Measurements from ENCODE around the gene CEMIP2.
"Not testable (repeated sequence)": the region's sequence is repeated elsewhere in the genome, so short reads cannot be mapped to it uniquely, and the experiment has no call there.

Gene CEMIP2

GRCh38 chr9:71675105-71675856 lies 93.0 kb downstream of the CEMIP2 start:
- no peak for DNase-seq

GRCh38 chr9:71672573-71672972 lies 95.7 kb downstream of the CEMIP2 start:
- no peak for DNase-seq

GRCh38 chr9:71671289-71671688 lies 97.0 kb downstream of the CEMIP2 start:
- DNase-seq, result no peak

- DNase-seq, result no peak
Observed at GRCh38 chr9:71670121-71670520, 98.2 kb downstream of the CEMIP2 start.

- DNase-seq, result no peak
Observed at GRCh38 chr9:71669284-71669995, 98.9 kb downstream of the CEMIP2 start.

- DNase-seq, result no peak
Observed at GRCh38 chr9:71668717-71669116, 99.6 kb downstream of the CEMIP2 start.

GRCh38 chr9:71665247-71665646 lies 103.1 kb downstream of the CEMIP2 start:
- DNase-seq, result no peak

GRCh38 chr9:71664566-71664965 lies 103.7 kb downstream of the CEMIP2 start:
- no peak for DNase-seq

- no peak for DNase-seq
Observed at GRCh38 chr9:71663931-71664459, 104.3 kb downstream of the CEMIP2 start.

- no peak for DNase-seq
Observed at GRCh38 chr9:71663216-71663615, 105.1 kb downstream of the CEMIP2 start.

- no peak for DNase-seq
Observed at GRCh38 chr9:71662082-71662481, 106.2 kb downstream of the CEMIP2 start.

- not testable (repeated sequence) for DNase-seq
Observed at GRCh38 chr9:71657276-71657675, 111.0 kb downstream of the CEMIP2 start.

GRCh38 chr9:71656496-71656895 lies 111.8 kb downstream of the CEMIP2 start:
- DNase-seq, result no peak

GRCh38 chr9:71655778-71656177 lies 112.5 kb downstream of the CEMIP2 start:
- DNase-seq, result no peak

GRCh38 chr9:71655141-71655540 lies 113.2 kb downstream of the CEMIP2 start:
- no peak for DNase-seq

- no peak for DNase-seq
Observed at GRCh38 chr9:71652480-71652879, 115.8 kb downstream of the CEMIP2 start.

- DNase-seq, result no peak
Observed at GRCh38 chr9:71648453-71648852, 119.9 kb downstream of the CEMIP2 start.

GRCh38 chr9:71647094-71647591 lies 121.2 kb downstream of the CEMIP2 start:
- no peak for DNase-seq

GRCh38 chr9:71646131-71646530 lies 122.2 kb downstream of the CEMIP2 start:
- no peak for DNase-seq

- DNase-seq, result no peak
Observed at GRCh38 chr9:71644819-71645362, 123.4 kb downstream of the CEMIP2 start.

GRCh38 chr9:71643330-71643729 lies 125.0 kb downstream of the CEMIP2 start:
- no peak for DNase-seq

- DNase-seq, result no peak
Observed at GRCh38 chr9:71642056-71642455, 126.3 kb downstream of the CEMIP2 start.

- DNase-seq, result no peak
Observed at GRCh38 chr9:71638627-71639026, 129.7 kb downstream of the CEMIP2 start.

- no peak for DNase-seq
Observed at GRCh38 chr9:71637926-71638325, 130.4 kb downstream of the CEMIP2 start.
